ENCODE measurements around the gene ZNF132. TPM values are rescaled to one million over a fixed set of nuclear protein-coding genes. Genes with fewer than 3 reads are reported as not detected.

The ZNF132 gene
- total RNA-seq, 1 experiment from 2014 or later: 1.5 TPM

- H4K20me1 ChIP-seq (ENCODE audit: insufficient read depth): no peaks in the 10 kb centered on the region
- no peaks in the 10 kb centered on the region for H3K27me3 ChIP-seq (ENCODE audit: insufficient read depth, low read depth)
- no peaks in the 10 kb centered on the region for H3K79me2 ChIP-seq (ENCODE audit: low read depth)
- ChIA-PET CTCF (no interaction called here), POLR2A (ENCODE audit: unreplicated experiment) (no interaction called here)
- H3K9me2 ChIP-seq (ENCODE audit: insufficient read depth): no peaks in the 10 kb centered on the region
- DNase-seq: no peak
- TF ChIP-seq CTCF (conservative IDR thresholded peaks at IDR 0.05): no peak
- no peak for TF ChIP-seq EZH2 (IDR thresholded peaks at IDR 0.05; ENCODE audit: low read depth)
- intact Hi-C loops (cut with micrococcal nuclease; ENCODE audit: unreplicated experiment): no loop called here
- no peaks in the 10 kb centered on the region for H3F3A ChIP-seq (ENCODE audit: insufficient read depth, low read depth)
- H3K36me3 ChIP-seq (ENCODE audit: low read depth): no peaks in the 10 kb centered on the region
- H3K4me3 ChIP-seq: no peak overlapping the region
- peaks cover 5% of the 10 kb centered on the region; the same call in 1 of the 2 replicates for H3K4me1 ChIP-seq (replicated peaks; ENCODE audit: insufficient read depth)
- H3K9me3 ChIP-seq (ENCODE audit: insufficient read depth, low read depth): no peaks in the 10 kb centered on the region
- H3K4me2 ChIP-seq: no peak overlapping the region
- no TSS peak for BruUV-seq (replicated peaks)
- no peak overlapping the region for H2AFZ ChIP-seq
- H3K27ac ChIP-seq: no peak overlapping the region
These were observed 42.4 kb upstream of the ZNF132 start for GRCh38 chr19:58482372-58482771.

- Histone ChIP-seq H3K4me2 (no peak overlapping the region), H3F3A (ENCODE audit: insufficient read depth, low read depth) (no peaks in the 10 kb centered on the region), H2AFZ (no peak overlapping the region), H3K4me3 (no peak overlapping the region), H3K4me1 (replicated peaks; ENCODE audit: insufficient read depth) (peaks cover 12% of the 10 kb centered on the region; the same call in 1 of the 2 replicates), H3K9me3 (ENCODE audit: insufficient read depth, low read depth) (no peaks in the 10 kb centered on the region), H3K36me3 (ENCODE audit: low read depth) (no peaks in the 10 kb centered on the region), H3K79me2 (ENCODE audit: low read depth) (no peaks in the 10 kb centered on the region), H3K27ac (no peak overlapping the region), H3K27me3 (ENCODE audit: insufficient read depth, low read depth) (no peaks in the 10 kb centered on the region), H3K9me2 (ENCODE audit: insufficient read depth) (no peaks in the 10 kb centered on the region), H4K20me1 (ENCODE audit: insufficient read depth) (no peaks in the 10 kb centered on the region)
- intact Hi-C loops (cut with micrococcal nuclease; ENCODE audit: unreplicated experiment): no loop called here
- ChIA-PET CTCF (no interaction called here), POLR2A (ENCODE audit: unreplicated experiment) (no interaction called here)
- DNase-seq: no peak
- BruUV-seq (replicated peaks): no TSS peak
- no peak for TF ChIP-seq EZH2 (IDR thresholded peaks at IDR 0.05; ENCODE audit: low read depth)
- no peak for TF ChIP-seq CTCF (conservative IDR thresholded peaks at IDR 0.05)
These were observed 40.9 kb upstream of the ZNF132 start for GRCh38 chr19:58480831-58481230.

- Histone ChIP-seq H4K20me1 (ENCODE audit: insufficient read depth) (no peaks in the 10 kb centered on the region), H3K9me2 (ENCODE audit: insufficient read depth) (no peaks in the 10 kb centered on the region), H3K36me3 (ENCODE audit: low read depth) (no peaks in the 10 kb centered on the region), H3K27ac (no peak overlapping the region), H3K4me1 (replicated peaks; ENCODE audit: insufficient read depth) (peaks cover 12% of the 10 kb centered on the region; the same call in 1 of the 2 replicates), H3K4me2 (no peak overlapping the region), H3K9me3 (ENCODE audit: insufficient read depth, low read depth) (no peaks in the 10 kb centered on the region), H2AFZ (no peak overlapping the region), H3K4me3 (no peak overlapping the region), H3K27me3 (ENCODE audit: insufficient read depth, low read depth) (no peaks in the 10 kb centered on the region), H3F3A (ENCODE audit: insufficient read depth, low read depth) (peaks cover 3% of the 10 kb centered on the region), H3K79me2 (ENCODE audit: low read depth) (no peaks in the 10 kb centered on the region)
- ChIA-PET CTCF (no interaction called here), POLR2A (ENCODE audit: unreplicated experiment) (no interaction called here)
- no TSS peak for BruUV-seq (replicated peaks)
- intact Hi-C loops (cut with micrococcal nuclease; ENCODE audit: unreplicated experiment): no loop called here
- DNase-seq: no peak
- TF ChIP-seq EZH2 (IDR thresholded peaks at IDR 0.05; ENCODE audit: low read depth) (no peak), CTCF (conservative IDR thresholded peaks at IDR 0.05) (no peak)
These were observed 40.5 kb upstream of the ZNF132 start for GRCh38 chr19:58480481-58480830.
